Measurements from ENCODE around the gene S100A9.
"Not testable (repeated sequence)": the region's sequence is repeated elsewhere in the genome, so short reads cannot be mapped to it uniquely, and the experiment has no call there.

S100A9 gene

DNA sequence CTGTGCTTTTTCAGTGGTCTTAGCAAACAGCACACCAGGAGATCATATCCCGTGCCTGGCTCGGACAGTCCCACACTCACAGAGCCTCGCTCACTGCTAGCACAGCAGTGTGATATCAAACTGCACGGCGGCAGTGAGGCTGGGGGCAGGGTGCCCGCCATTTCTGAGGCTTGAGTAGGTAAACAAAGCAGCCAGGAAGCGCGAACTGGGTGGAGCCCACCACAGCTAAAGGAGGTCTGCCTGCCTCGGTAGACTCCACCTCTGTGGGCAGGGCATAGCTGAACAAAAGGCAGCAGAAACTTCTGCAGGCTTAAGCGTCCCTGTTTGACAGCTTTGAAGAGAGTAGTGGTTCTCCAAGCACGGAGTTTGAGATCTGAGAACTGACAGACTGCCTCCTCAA, 49.6 kb downstream of the S100A9 start:
- DNase-seq (ENCODE audit: low read depth), result not testable (repeated sequence)

Data from stimulated activated CD8-positive, alpha-beta memory T cell treated with anti-CD3 and anti-CD28 coated beads, Interleukin-12 subunit alpha, Interleukin-12 subunit beta, amount 100 ng/mL, for 1 hour (primary cell).